Astrocyte (in vitro differentiated cells and primary cell): ENCODE results near the gene OSBP2. TPM values are rescaled to one million over a fixed set of nuclear protein-coding genes. Genes with fewer than 3 reads are reported as not detected.

Experiments
- DNase-seq: peaks from one replicate; pipeline ENCODE4 v3.0.0-alpha.2; 2010; ENCODE audit warnings: low read depth
- FAIRE-seq: peaks from 2 replicates; lab custom pipeline; 2011; peaks lifted over from hg19 to GRCh38; lab: Jason Lieb, UNC
- H2AFZ ChIP-seq: 2 replicates; pipeline ENCODE4 v1.6.0; 2012; ENCODE audit warnings: low read depth, low read length, inconsistent platforms
- H3K27ac ChIP-seq: 2 replicates; pipeline ENCODE4 v1.5.1; 2011; ENCODE audit warnings: low read depth, low read length, inconsistent platforms
- H3K27me3 ChIP-seq: 2 replicates; pipeline ENCODE4 v1.6.0; 2011; ENCODE audit warnings: low read length, inconsistent platforms; ENCODE audit not compliant: insufficient read depth
- H3K36me3 ChIP-seq: 2 replicates; pipeline ENCODE4 v1.5.1; 2011; ENCODE audit warnings: low read length, inconsistent platforms; ENCODE audit not compliant: insufficient read depth
- H3K4me1 ChIP-seq: 2 replicates; pipeline ENCODE4 v1.5.1; 2011; ENCODE audit warnings: low read length, inconsistent platforms; ENCODE audit not compliant: insufficient read depth
- H3K4me2 ChIP-seq: 2 replicates; pipeline ENCODE4 v1.6.0; 2012; ENCODE audit warnings: low read length, inconsistent platforms
- H3K4me3 ChIP-seq: 2 replicates; pipeline ENCODE4 v1.5.1; 2011; ENCODE audit warnings: low read depth, mild to moderate bottlenecking, low read length, inconsistent platforms; ENCODE audit not compliant: insufficient read depth
- H3K79me2 ChIP-seq: 2 replicates; pipeline ENCODE4 v1.6.0; 2012; ENCODE audit warnings: mild to moderate bottlenecking, low read length, inconsistent platforms; ENCODE audit not compliant: insufficient read depth
- H3K9ac ChIP-seq: 2 replicates; pipeline ENCODE4 v1.6.0; 2012; ENCODE audit warnings: mild to moderate bottlenecking, low read length, inconsistent platforms
- H3K9me3 ChIP-seq: 2 replicates; pipeline ENCODE4 v1.5.1; 2012; ENCODE audit warnings: low read depth, mild to moderate bottlenecking, low read length, inconsistent platforms; ENCODE audit not compliant: insufficient read depth
- H4K20me1 ChIP-seq: 2 replicates; pipeline ENCODE4 v1.6.0; 2012; ENCODE audit warnings: low read length, inconsistent platforms; ENCODE audit not compliant: insufficient read depth
- H3K27ac Mint-ChIP-seq: one replicate; pipeline ENCODE4 v1.8.0; 2021; ENCODE audit warnings: mild to moderate bottlenecking, mixed read lengths; ENCODE audit not compliant: unreplicated experiment
- H3K27me3 Mint-ChIP-seq: one replicate; pipeline ENCODE4 v1.8.0; 2021; ENCODE audit warnings: low read depth, mixed read lengths; ENCODE audit not compliant: unreplicated experiment
- H3K36me3 Mint-ChIP-seq: one replicate; pipeline ENCODE4 v1.8.0; 2021; ENCODE audit warnings: low read depth, mixed read lengths; ENCODE audit not compliant: unreplicated experiment
- H3K4me1 Mint-ChIP-seq: one replicate; pipeline ENCODE4 v1.8.0; 2021; ENCODE audit warnings: low read depth, mixed read lengths; ENCODE audit not compliant: unreplicated experiment
- H3K4me3 Mint-ChIP-seq: one replicate; pipeline ENCODE4 v1.8.0; 2021; ENCODE audit warnings: mild to moderate bottlenecking, moderate library complexity, mixed read lengths; ENCODE audit not compliant: unreplicated experiment
- H3K9me3 Mint-ChIP-seq: one replicate; pipeline ENCODE4 v1.8.0; 2021; ENCODE audit warnings: mild to moderate bottlenecking, mixed read lengths; ENCODE audit not compliant: unreplicated experiment
- CTCF ChIP-seq: IDR thresholded peaks from 2 replicates; pipeline ENCODE4 v1.5.1; 2011; ENCODE audit warnings: low read depth, mild to moderate bottlenecking, inconsistent platforms, low read length, moderate library complexity; ENCODE audit not compliant: insufficient read depth
- EZH2 ChIP-seq: IDR thresholded peaks from 2 replicates; pipeline ENCODE4 v1.6.1; 2012; ENCODE audit warnings: mild to moderate bottlenecking, low read length, inconsistent platforms; ENCODE audit not compliant: insufficient read depth
- total RNA-seq: library from RNA; stranded (reverse); gene quantifications from 2 replicates; pipeline ENCODE4 v1.2.1, GENCODE V29; 2021

The OSBP2 gene
- total RNA-seq, 1 donor from 2014 or later: 0.48 TPM

GRCh38 chr22:30918761-30919160, 224.1 kb downstream of the OSBP2 start:
- TF ChIP-seq CTCF (no peak), EZH2 (no peak)
- H3K27ac Mint-ChIP-seq: no peak overlapping the region
- FAIRE-seq: no peak

GRCh38 chr22:30919973-30920372, 225.3 kb downstream of the OSBP2 start:
- Mint-ChIP-seq H3K9me3 (no peaks in the 10 kb centered on the region), H3K27me3 (no peaks in the 10 kb centered on the region), H3K4me1 (no peaks in the 10 kb centered on the region), H3K4me3 (no peak overlapping the region), H3K27ac (no peak overlapping the region), H3K36me3 (no peaks in the 10 kb centered on the region)
- no peak for DNase-seq
- H3K27me3 ChIP-seq: no peaks in the 10 kb centered on the region
- no peak for TF ChIP-seq EZH2
- no peak for TF ChIP-seq CTCF
- H3K4me3 ChIP-seq: no peak overlapping the region
- H3K27ac ChIP-seq: no peak overlapping the region
- no peak overlapping the region for H2AFZ ChIP-seq
- H3K79me2 ChIP-seq: no peaks in the 10 kb centered on the region
- no peaks in the 10 kb centered on the region for H4K20me1 ChIP-seq
- peaks cover 2% of the 10 kb centered on the region for H3K4me1 ChIP-seq
- no peak overlapping the region for H3K9ac ChIP-seq
- no peaks in the 10 kb centered on the region for H3K9me3 ChIP-seq
- H3K36me3 ChIP-seq: peaks cover 8% of the 10 kb centered on the region
- H3K4me2 ChIP-seq: no peak overlapping the region
- no peak for FAIRE-seq

More at GRCh38 chr22:30918761-30919160, 224.1 kb downstream of the OSBP2 start:
- H3K4me3 ChIP-seq: no peak overlapping the region
- no peak overlapping the region for H2AFZ ChIP-seq
- H3K4me1 Mint-ChIP-seq: no peaks in the 10 kb centered on the region
- H3K9ac ChIP-seq: no peak overlapping the region
- H3K36me3 ChIP-seq: no peaks in the 10 kb centered on the region
- no peaks in the 10 kb centered on the region for H3K27me3 Mint-ChIP-seq
- DNase-seq: no peak
- no peak overlapping the region for H3K27ac ChIP-seq
- peaks cover 2% of the 10 kb centered on the region for H3K4me1 ChIP-seq
- H3K9me3 ChIP-seq: no peaks in the 10 kb centered on the region
- H4K20me1 ChIP-seq: no peaks in the 10 kb centered on the region
- peaks cover 2% of the 10 kb centered on the region for H3K36me3 Mint-ChIP-seq
- H3K9me3 Mint-ChIP-seq: no peaks in the 10 kb centered on the region
- no peak overlapping the region for H3K4me2 ChIP-seq
- H3K79me2 ChIP-seq: no peaks in the 10 kb centered on the region
- no peaks in the 10 kb centered on the region for H3K27me3 ChIP-seq
- H3K4me3 Mint-ChIP-seq: no peak overlapping the region

GRCh38 chr22:30920407-30920806, 225.7 kb downstream of the OSBP2 start:
- peaks cover under 1% of the 10 kb centered on the region for H3K36me3 Mint-ChIP-seq
- Histone ChIP-seq H4K20me1 (no peaks in the 10 kb centered on the region), H3K27me3 (no peaks in the 10 kb centered on the region), H3K4me1 (peaks cover 2% of the 10 kb centered on the region), H3K9me3 (no peaks in the 10 kb centered on the region), H3K27ac (no peak overlapping the region), H3K9ac (no peak overlapping the region), H3K4me2 (peak overlapping the region; percentile 59), H2AFZ (no peak overlapping the region), H3K79me2 (no peaks in the 10 kb centered on the region), H3K4me3 (no peak overlapping the region), H3K36me3 (peaks cover 8% of the 10 kb centered on the region)
- DNase-seq (peak; percentile 12), FAIRE-seq (no peak)
- H3K4me1 Mint-ChIP-seq: no peaks in the 10 kb centered on the region
- no peak overlapping the region for H3K27ac Mint-ChIP-seq
- no peaks in the 10 kb centered on the region for H3K9me3 Mint-ChIP-seq
- H3K4me3 Mint-ChIP-seq: no peak overlapping the region
- H3K27me3 Mint-ChIP-seq: no peaks in the 10 kb centered on the region
- peak; percentile 88 for TF ChIP-seq CTCF
- TF ChIP-seq EZH2: no peak
